H1 (cell line): ENCODE measurements around the gene ADAT3. TPM values are rescaled to one million over a fixed set of nuclear protein-coding genes. Genes with fewer than 3 reads are reported as not detected.
A peak's percentile ranks its signal among the peaks of the same experiment; 100 is the strongest.

ENCODE experiments used
- CTCF ChIA-PET: fragments of 300-600 bp; sonication (Branson Sonifier 250); formaldehyde crosslinking; loops from one replicate; lab custom pipeline; 2021; ENCODE audit not compliant: partially characterized antibody; lab: Charles Lee
- POLR2A ChIA-PET: fragments of 300-600 bp; sonication (Branson Sonifier 250); formaldehyde crosslinking; loops from one replicate; lab custom pipeline; 2021; ENCODE audit warnings: inconsistent platforms; ENCODE audit not compliant: partially characterized antibody; lab: Charles Lee
- DNase-seq, 2 experiments: peaks; one replicate each; pipeline versions ENCODE4 v3.0.0 to v3.0.0-alpha.2; 2010 to 2022; ENCODE audit warnings: low spot score in 2 of 2, low read depth in 1 of 2, mixed read lengths in 1 of 2
- FAIRE-seq: peaks from 2 replicates; lab custom pipeline; 2011; peaks lifted over from hg19 to GRCh38; lab: Jason Lieb, UNC
- H2AFZ ChIP-seq: 2 replicates; pipeline ENCODE4 v1.8.1; 2012; ENCODE audit warnings: low read length, inconsistent platforms
- H2AK5ac ChIP-seq: 2 replicates; pipeline ENCODE4 v1.6.1; 2013; ENCODE audit warnings: low read depth, low read length
- H2BK120ac ChIP-seq: replicated peaks from 2 replicates; pipeline ENCODE3; 2013; ENCODE audit warnings: low read depth, low read length, inconsistent platforms
- H2BK12ac ChIP-seq: 2 replicates; pipeline ENCODE4 v1.6.1; 2013; ENCODE audit warnings: low read depth, low read length
- H2BK15ac ChIP-seq: 2 replicates; pipeline ENCODE4 v1.6.1; 2013; ENCODE audit warnings: low read length
- H2BK20ac ChIP-seq: 2 replicates; pipeline ENCODE4 v1.6.1; 2013; ENCODE audit warnings: low read length
- H2BK5ac ChIP-seq: 2 replicates; pipeline ENCODE4 v1.6.1; 2013; ENCODE audit warnings: low read depth, low read length
- H3K14ac ChIP-seq: 2 replicates; pipeline ENCODE4 v1.6.1; 2013; ENCODE audit warnings: inconsistent platforms; ENCODE audit not compliant: insufficient read length
- H3K18ac ChIP-seq: 2 replicates; pipeline ENCODE4 v1.6.1; 2013; ENCODE audit warnings: low read length; ENCODE audit errors: extremely low read depth
- H3K23ac ChIP-seq: 2 replicates; pipeline ENCODE4 v1.6.1; 2013; ENCODE audit warnings: inconsistent platforms; ENCODE audit not compliant: insufficient read length
- H3K23me2 ChIP-seq: 2 replicates; pipeline ENCODE4 v1.6.1; 2013; ENCODE audit warnings: low read depth, low read length
- H3K27ac ChIP-seq: 2 replicates; pipeline ENCODE4 v1.6.1; 2011; ENCODE audit warnings: low read depth, low read length, inconsistent platforms
- H3K27me3 ChIP-seq, 4 experiments: replicated peaks in 1 of 4; 1 replicate in 1 of 4; 2 replicates in 3 of 4; pipeline versions ENCODE4 v1.6.1 to v1.8.1; 2011 to 2013; ENCODE audit warnings: low read length in 3 of 4, mild to moderate bottlenecking in 3 of 4, inconsistent platforms in 2 of 4, mixed read lengths in 2 of 4, moderate library complexity in 1 of 4; ENCODE audit not compliant: control insufficient read depth in 3 of 4, insufficient read depth in 3 of 4; ENCODE audit errors: extremely low read depth in 1 of 4
- H3K36me3 ChIP-seq, 4 experiments: 2 replicates each; pipeline versions ENCODE4 v1.6.1 to v1.8.1; 2011 to 2013; ENCODE audit warnings: mild to moderate bottlenecking in 4 of 4, low read length in 3 of 4, moderate library complexity in 2 of 4, control low read depth in 1 of 4, inconsistent platforms in 1 of 4; ENCODE audit not compliant: insufficient read depth in 4 of 4, control insufficient read depth in 2 of 4
- H3K4ac ChIP-seq: replicated peaks from 2 replicates; pipeline ENCODE3; 2013; ENCODE audit warnings: low read length, low read depth, mixed read lengths, inconsistent platforms; ENCODE audit not compliant: insufficient read length
- H3K4me1 ChIP-seq, 4 experiments: replicated peaks in 1 of 4; 1 replicate in 1 of 4; 2 replicates in 3 of 4; pipeline versions ENCODE4 v1.6.1 to v1.8.1; 2011 to 2013; ENCODE audit warnings: low read length in 3 of 4, inconsistent platforms in 2 of 4, mixed read lengths in 1 of 4; ENCODE audit not compliant: insufficient read depth in 4 of 4, control insufficient read depth in 3 of 4
- H3K4me2 ChIP-seq, 2 experiments: 2 replicates each; pipeline versions ENCODE4 v1.6.1 to v1.8.1; 2011 to 2013; ENCODE audit warnings: low read depth in 2 of 2, low read length in 2 of 2, control low read depth in 1 of 2, inconsistent platforms in 1 of 2, mild to moderate bottlenecking in 1 of 2; ENCODE audit not compliant: insufficient read depth in 1 of 2
- H3K4me3 ChIP-seq, 4 experiments: fragments of 200-600, 300-600 bp in 1 of 4; sonication (generic), shearing (Covaris generic), sonication (Bioruptor Twin) in 1 of 4; 2 replicates each; pipeline versions ENCODE4 v1.5.1 to v1.8.1; 2011 to 2016; ENCODE audit warnings: low read length in 4 of 4, low read depth in 3 of 4, control low read depth in 2 of 4, inconsistent platforms in 2 of 4, mild to moderate bottlenecking in 2 of 4, mixed read lengths in 1 of 4, moderate library complexity in 1 of 4; ENCODE audit not compliant: insufficient read depth in 2 of 4; ENCODE audit errors: extremely low read depth in 1 of 4
- H3K56ac ChIP-seq: replicated peaks from 2 replicates; pipeline ENCODE3; 2013; ENCODE audit warnings: low read depth, mild to moderate bottlenecking, mixed read lengths, low read length, inconsistent platforms; ENCODE audit not compliant: insufficient read length
- H3K79me1 ChIP-seq: 2 replicates; pipeline ENCODE4 v1.6.1; 2013; ENCODE audit warnings: low read depth, low read length, control low read depth
- H3K79me2 ChIP-seq, 2 experiments: 2 replicates each; pipeline versions ENCODE4 v1.6.1 to v1.8.1; 2012 to 2013; ENCODE audit warnings: low read length in 2 of 2, mild to moderate bottlenecking in 2 of 2, inconsistent platforms in 1 of 2; ENCODE audit not compliant: insufficient read depth in 2 of 2, control insufficient read depth in 1 of 2
- H3K9ac ChIP-seq, 4 experiments: replicated peaks in 1 of 4; 1 replicate in 1 of 4; 2 replicates in 3 of 4; pipeline versions ENCODE4 v1.6.1 to v1.8.1; 2011 to 2013; ENCODE audit warnings: low read depth in 3 of 4, low read length in 3 of 4, control low read depth in 2 of 4, mild to moderate bottlenecking in 2 of 4, moderate library complexity in 2 of 4, inconsistent platforms in 1 of 4; ENCODE audit errors: extremely low read depth in 1 of 4
- H3K9me3 ChIP-seq, 2 experiments: 2 replicates each; pipeline versions ENCODE4 v1.6.1 to v1.8.1; 2012 to 2013; ENCODE audit warnings: mild to moderate bottlenecking in 2 of 2, moderate library complexity in 2 of 2, control low read depth in 1 of 2, inconsistent platforms in 1 of 2, low read depth in 1 of 2, low read length in 1 of 2, mixed read lengths in 1 of 2; ENCODE audit not compliant: insufficient read depth in 2 of 2
- H4K20me1 ChIP-seq, 2 experiments: replicated peaks in 1 of 2; 2 replicates each; pipeline versions ENCODE3 to v1.8.1; 2011 to 2013; ENCODE audit warnings: inconsistent platforms in 2 of 2, low read length in 2 of 2, mild to moderate bottlenecking in 1 of 2; ENCODE audit not compliant: insufficient read depth in 2 of 2, control insufficient read depth in 1 of 2
- H4K5ac ChIP-seq: 2 replicates; pipeline ENCODE4 v1.6.1; 2013; ENCODE audit warnings: low read length, low read depth, mixed read lengths, inconsistent platforms; ENCODE audit not compliant: insufficient read length
- H4K8ac ChIP-seq: 2 replicates; pipeline ENCODE4 v1.8.0; 2013; ENCODE audit warnings: mild to moderate bottlenecking, moderate library complexity, low read length, inconsistent platforms; ENCODE audit not compliant: insufficient read depth; ENCODE audit errors: extremely low read depth
- H4K91ac ChIP-seq: replicated peaks from 2 replicates; pipeline ENCODE3; 2013; ENCODE audit warnings: low read length, mixed read lengths, inconsistent platforms; ENCODE audit not compliant: insufficient read length
- CHD2 ChIP-seq: IDR thresholded peaks from 2 replicates; pipeline ENCODE4 v1.6.1; 2012; ENCODE audit warnings: low read length, improper control_type of control experiment
- WGBS, 2 experiments: shearing (Covaris generic) in 1 of 2; methylation state at CpG; one replicate each; pipeline versions ENCODE4 v1.1.6 to v1.1.7; 2013 to 2015; ENCODE audit warnings: low lambda C conversion rate in 2 of 2, mixed read lengths in 2 of 2, inconsistent platforms in 1 of 2, low coverage in 1 of 2, missing lambda C conversion rate in 1 of 2; ENCODE audit not compliant: insufficient replicate concordance in 2 of 2, insufficient coverage in 1 of 2, insufficient read length in 1 of 2; ENCODE audit errors: extremely low coverage in 1 of 2, missing lambda C conversion rate in 1 of 2; 5-methylcytosine and 5-hydroxymethylcytosine counted together
- polyA plus RNA-seq, 7 experiments: library from polyadenylated mRNA; depleted of rRNA in 3 of 7; stranded (reverse) in 5 of 7; unstranded in 2 of 7; fragments of >200 nt in 5 of 7; fragments of 200-250 nt in 2 of 7; gene quantifications; 1 replicate in 5 of 7; 2 replicates in 1 of 7; 4 replicates in 1 of 7; pipeline versions ENCODE4 v1.2.1 to v1.2.3, GENCODE V29; 2011 to 2013; ENCODE audit warnings: missing spikeins in 2 of 7, mixed read lengths in 2 of 7
- total RNA-seq: library from RNA; stranded (reverse); fragmentation: NEBNext Ultra II Directional; extraction: Animal tissue kit (Norgen Biotek cat#: 25700); gene quantifications from 2 replicates; pipeline ENCODE4 v1.2.1, GENCODE V29; 2021

The ADAT3 gene
- total and polyA plus RNA-seq, 2 of the 8 experiments (the other 6 are each of a cell fraction or from before 2014, with no cell fraction given): 5.4 to 10.8 TPM

DNA sequence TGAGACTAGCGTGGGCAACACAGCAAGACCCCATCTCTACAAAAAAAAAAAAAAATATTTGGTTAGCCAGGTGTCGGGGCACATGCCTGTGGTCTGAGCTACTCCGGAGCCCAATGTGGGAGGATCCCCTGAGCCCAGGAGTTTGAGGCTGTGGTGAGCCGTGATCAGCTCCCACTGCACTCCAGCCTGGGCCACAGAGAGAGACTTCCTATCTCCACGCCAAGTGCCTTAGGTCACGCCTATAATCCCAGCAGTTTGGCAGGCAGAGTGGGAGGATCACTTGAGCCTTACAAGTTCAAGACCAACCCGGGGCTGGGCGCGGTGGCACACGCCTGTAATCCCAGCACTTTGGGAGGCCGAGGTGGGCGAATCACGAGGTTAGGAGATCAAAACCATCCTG is 8.7 kb upstream of the ADAT3 start:
- Histone ChIP-seq H3K4ac (no peak overlapping the region), H2BK20ac (0 out of 2 replicates have a peak overlapping the region, but pooled peaks have one; percentile 48), H3K36me3 (no peaks in the 10 kb centered on the region), H3K4me2 (no peak overlapping the region), H3K79me2 (no peaks in the 10 kb centered on the region), H2BK120ac (no peak overlapping the region), H4K5ac (no peak overlapping the region), H3K27ac (no peak overlapping the region), H3K9me3 (no peaks in the 10 kb centered on the region), H2BK15ac (no peak overlapping the region), H3K79me1 (no peaks in the 10 kb centered on the region), H2AK5ac (no peak overlapping the region), H3K56ac (no peak overlapping the region), H3K23ac (no peak overlapping the region), H3K4me1 (no peaks in the 10 kb centered on the region; a peak in 1 of 7 replicates), H3K18ac (no peak overlapping the region), H3K14ac (no peak overlapping the region), H3K23me2 (no peaks in the 10 kb centered on the region), H3K4me3 (no peak overlapping the region), H2BK5ac (no peak overlapping the region), H3K27me3 (no peaks in the 10 kb centered on the region; a peak in 1 of 7 replicates), H4K8ac (no peak overlapping the region), H4K20me1 (no peaks in the 10 kb centered on the region), H3K9ac (no peak overlapping the region), H4K91ac (no peak overlapping the region), H2AFZ (no peak overlapping the region), H2BK12ac (peak overlapping the region; percentile 84; the same call in 1 of the 2 replicates)
- ChIA-PET POLR2A (interaction anchor here (0.6 to 2.3 kb wide), 6 partner anchors 9 to 92 kb away, joined by 3 to 6 read pairs (median 4); partner anchors contain the start of gene ABHD17A), CTCF (interaction anchor here (0.6 to 3.9 kb wide), 6 partner anchors 11 to 197 kb away, joined by 3 to 40 read pairs (median 4); no protein-coding TSS in a partner anchor)
- DNase-seq: no peak
- no peak for FAIRE-seq
- WGBS, 2 experiments: 85% methylated on average over 13 of the region's 13 CpGs; no CpG with 5 or more reads in 1 of the 2 experiments
- TF ChIP-seq CHD2: no peak
